Lung (tissue), 12 donors: Measurements from ENCODE around the gene KPNA2. TPM values are rescaled to one million over a fixed set of nuclear protein-coding genes. Genes with fewer than 3 reads are reported as not detected.

Experiments
- ATAC-seq: fragments of 200-7000 bp; cut with Tn5 transposase; one replicate; pipeline ENCODE4 v1.9.1; 2020; ENCODE audit warnings: moderate number of reproducible peaks; ENCODE audit not compliant: insufficient read depth, low FRiP score
- DNase-seq, 3 donors: peaks; one replicate each; pipeline ENCODE4 v3.0.0-alpha.2; 2013 to 2017
- H3K27ac ChIP-seq, 2 donors: one replicate each; pipeline ENCODE4 v1.5.1; 2013; ENCODE audit warnings: mild to moderate bottlenecking in 2 of 2, moderate library complexity in 2 of 2, control low read depth in 1 of 2, inconsistent platforms in 1 of 2, low read depth in 1 of 2, low read length in 1 of 2
- H3K27me3 ChIP-seq, 3 donors: one replicate each; pipeline ENCODE4 v1.5.1; 2013; ENCODE audit warnings: low read length in 2 of 3; ENCODE audit not compliant: control insufficient read depth in 3 of 3, insufficient read depth in 3 of 3
- H3K36me3 ChIP-seq, 4 donors: one replicate each; pipeline ENCODE4 v1.5.1; 2013; ENCODE audit warnings: low read length in 4 of 4, mild to moderate bottlenecking in 1 of 4, moderate library complexity in 1 of 4; ENCODE audit not compliant: control insufficient read depth in 4 of 4, insufficient read depth in 4 of 4
- H3K4me1 ChIP-seq, 5 donors: one replicate each; pipeline ENCODE4 v1.5.1; 2013; ENCODE audit warnings: low read length in 5 of 5, mild to moderate bottlenecking in 2 of 5, moderate library complexity in 1 of 5; ENCODE audit not compliant: control insufficient read depth in 5 of 5, insufficient read depth in 5 of 5
- H3K4me3 ChIP-seq: one replicate; pipeline ENCODE4 v1.5.1; 2013; ENCODE audit warnings: mild to moderate bottlenecking, control low read depth, moderate library complexity
- H3K9ac ChIP-seq, 2 donors: one replicate each; pipeline ENCODE4 v1.5.1; 2013; ENCODE audit warnings: low read length in 2 of 2, control low read depth in 1 of 2; ENCODE audit not compliant: insufficient read depth in 1 of 2
- H3K9me3 ChIP-seq, 4 donors: one replicate each; pipeline ENCODE4 v1.5.1; 2013; ENCODE audit warnings: low read length in 3 of 4, mild to moderate bottlenecking in 1 of 4, moderate library complexity in 1 of 4; ENCODE audit not compliant: control insufficient read depth in 4 of 4, insufficient read depth in 3 of 4
- CTCF ChIP-seq: IDR thresholded peaks from 2 replicates; pipeline ENCODE4 v1.5.1; 2012; ENCODE audit warnings: mild to moderate bottlenecking; ENCODE audit errors: control extremely low read depth, extremely low read depth
- WGBS, 2 donors: extraction: QIAGEN DNeasy Blood & Tissue Kit; methylation state at CpG; one replicate each; pipeline ENCODE4 v1.1.7; 2013; 5-methylcytosine and 5-hydroxymethylcytosine counted together
- polyA plus RNA-seq, 2 donors: library from polyadenylated mRNA; stranded (reverse); fragments of 200-250 nt; gene quantifications; one replicate each; pipeline ENCODE4 v1.2.1, GENCODE V29; 2013
- total RNA-seq, 2 donors: library from RNA; depleted of rRNA in 1 of 2; stranded (reverse); fragments of >200 nt in 1 of 2; gene quantifications; one replicate each; pipeline ENCODE4 v1.2.1, GENCODE V29; 2014 to 2021
- donor health status: control.
- donor health status: control.
- donor health status: Bipolar disorder and iron deficiency.
- donor health status: healthy.
- donor health status: DM: yes; HTN: yes; CAD: no.

KPNA2 gene
- total and polyA plus RNA-seq, 4 donors: 16.1 to 24.4 (median 18.8) TPM

- no peak overlapping the region for H3K27ac ChIP-seq
- peaks cover 0 to 8% (median 2%) of the 10 kb centered on the region in 4 donors for H3K36me3 ChIP-seq
- peak; percentile 65 to 88 (median 82) for DNase-seq
- H3K9ac ChIP-seq: no peak overlapping the region
- no peaks in the 10 kb centered on the region for H3K9me3 ChIP-seq
- no peak for TF ChIP-seq CTCF
- H3K4me3 ChIP-seq: no peak overlapping the region
- WGBS, 2 donors: 77 to 86% methylated on average over 7 of the region's 7 CpGs
- H3K27me3 ChIP-seq: no peaks in the 10 kb centered on the region
- no peak for ATAC-seq
- H3K4me1 ChIP-seq: peaks cover 0 to 24% (median 0%) of the 10 kb centered on the region in 5 donors
These were observed 1.7 kb upstream of the KPNA2 start for GRCh38 chr17:68033636-68034451.

GRCh38 chr17:68034452-68034776, 1.1 kb upstream of the KPNA2 start:
- no peak for TF ChIP-seq CTCF
- Histone ChIP-seq H3K27me3 (no peaks in the 10 kb centered on the region), H3K9me3 (no peaks in the 10 kb centered on the region), H3K27ac (no peak overlapping the region), H3K36me3 (peaks cover 0 to 10% (median 4%) of the 10 kb centered on the region in 4 donors), H3K4me3 (no peak overlapping the region), H3K4me1 (peaks cover 0 to 24% (median 0%) of the 10 kb centered on the region in 5 donors), H3K9ac (no peak overlapping the region)
- WGBS, 2 donors: 65 to 72% methylated on average over 1 of the region's 1 CpG
- DNase-seq (peak in 1 of 3 donors; percentile 37), ATAC-seq (no peak)

- Histone ChIP-seq H3K4me3 (no peak overlapping the region), H3K9ac (no peak overlapping the region), H3K27ac (no peak overlapping the region), H3K4me1 (peaks cover 0 to 24% (median 0%) of the 10 kb centered on the region in 5 donors), H3K27me3 (no peaks in the 10 kb centered on the region), H3K9me3 (no peaks in the 10 kb centered on the region), H3K36me3 (peaks cover 0 to 10% (median 4%) of the 10 kb centered on the region in 4 donors)
- peak; percentile 95 for ATAC-seq
- no peak for TF ChIP-seq CTCF
- DNase-seq: no peak
- 2% methylated on average over 18 to 21 of the region's 27 CpGs for WGBS, 2 donors
These were observed 408 bp upstream of the KPNA2 start for GRCh38 chr17:68035131-68035522.
